ENCODE results near the gene PDE11A. TPM values are rescaled to one million over a fixed set of nuclear protein-coding genes. Genes with fewer than 3 reads are reported as not detected.
"Not testable (repeated sequence)": the region's sequence is repeated elsewhere in the genome, so short reads cannot be mapped to it uniquely, and the experiment has no call there.

The PDE11A gene
- total and polyA plus RNA-seq, 2 of the 8 experiments (the other 6 are each of a cell fraction or from before 2014, with no cell fraction given) = 0.19 to 0.23 TPM

GRCh38 chr2:177842243-177842642 is 230.3 kb downstream of the PDE11A start (continued):
- no peak for TF ChIP-seq HDAC2 (IDR thresholded peaks at IDR 0.05; ENCODE audit: borderline replicate concordance in 1 of 2, low read depth in 2 of 2, low read length in 2 of 2)
- no peak for TF ChIP-seq CEBPB (IDR thresholded peaks at IDR 0.05; ENCODE audit: low read depth, low read length)
- TF ChIP-seq BACH1 (IDR thresholded peaks at IDR 0.05; ENCODE audit: low read length) = no peak
- TF ChIP-seq NANOG (IDR thresholded peaks at IDR 0.05; ENCODE audit: insufficient read depth, low read depth, low read length, poor library complexity, severe bottlenecking) = no peak
- no peak for TF ChIP-seq TCF12 (IDR thresholded peaks at IDR 0.05; ENCODE audit: low read depth, low read length)

- H3K27ac ChIP-seq (ENCODE audit: low read depth, low read length); H3K14ac ChIP-seq (ENCODE audit: insufficient read length); H3K79me1 ChIP-seq (ENCODE audit: low read depth, low read length); H2AK5ac ChIP-seq (ENCODE audit: low read depth, low read length); DNase-seq (ENCODE audit: low read depth in 1 of 2, low spot score in 2 of 2); H3K4ac ChIP-seq (replicated peaks; ENCODE audit: insufficient read length, low read depth, low read length); H4K20me1 ChIP-seq (replicated peaks in 1 of 2; ENCODE audit: control insufficient read depth in 1 of 2, insufficient read depth in 2 of 2, low read length in 2 of 2); H2BK20ac ChIP-seq (ENCODE audit: low read length); H3K23me2 ChIP-seq (ENCODE audit: low read depth, low read length); H3K4me2 ChIP-seq (ENCODE audit: insufficient read depth in 1 of 2, low read depth in 2 of 2, low read length in 2 of 2); H3K18ac ChIP-seq (ENCODE audit: extremely low read depth, low read length); H4K8ac ChIP-seq (ENCODE audit: extremely low read depth, insufficient read depth, low read length); H3K23ac ChIP-seq (ENCODE audit: insufficient read length); FAIRE-seq; H3K79me2 ChIP-seq (ENCODE audit: control insufficient read depth in 1 of 2, insufficient read depth in 2 of 2, low read length in 2 of 2); H3K9ac ChIP-seq (replicated peaks in 1 of 4; ENCODE audit: extremely low read depth in 1 of 4, low read depth in 3 of 4, low read length in 3 of 4); H4K5ac ChIP-seq (ENCODE audit: insufficient read length, low read depth, low read length); H3K36me3 ChIP-seq (ENCODE audit: control insufficient read depth in 2 of 4, insufficient read depth in 4 of 4, low read length in 3 of 4); H3K56ac ChIP-seq (replicated peaks; ENCODE audit: insufficient read length, low read depth, low read length); H2BK120ac ChIP-seq (replicated peaks; ENCODE audit: low read depth, low read length); H3K4me1 ChIP-seq (replicated peaks in 1 of 4; ENCODE audit: control insufficient read depth in 3 of 4, insufficient read depth in 4 of 4, low read length in 3 of 4); H3K27me3 ChIP-seq (replicated peaks in 1 of 4; ENCODE audit: control insufficient read depth in 3 of 4, extremely low read depth in 1 of 4, insufficient read depth in 3 of 4, low read length in 3 of 4); H2BK15ac ChIP-seq (ENCODE audit: low read length); POLR2A ChIA-PET (ENCODE audit: partially characterized antibody); H2AFZ ChIP-seq (ENCODE audit: low read length); H2BK5ac ChIP-seq (ENCODE audit: low read depth, low read length); H3K4me3 ChIP-seq (ENCODE audit: extremely low read depth in 1 of 4, insufficient read depth in 2 of 4, low read depth in 3 of 4, low read length in 4 of 4); H4K91ac ChIP-seq (replicated peaks; ENCODE audit: insufficient read length, low read length); H2BK12ac ChIP-seq (ENCODE audit: low read depth, low read length): not testable (repeated sequence)
- WGBS, 2 experiments (ENCODE audit: extremely low coverage in 1 of 2, insufficient coverage in 1 of 2, insufficient read length in 1 of 2, insufficient replicate concordance in 2 of 2, low coverage in 1 of 2, low lambda C conversion rate in 2 of 2, missing lambda C conversion rate in 1 of 2) = 92% methylated on average over 27 of the region's 27 CpGs; no CpG with 5 or more reads in 1 of the 2 experiments
- H3K9me3 ChIP-seq (ENCODE audit: insufficient read depth in 2 of 2, low read depth in 1 of 2, low read length in 1 of 2) = peaks cover 28 to 38% of the 10 kb centered on the region in 2 experiments
- CTCF ChIA-PET (ENCODE audit: partially characterized antibody) = interaction anchor here (1.6 kb wide), 1 partner anchor 26 kb away, joined by 4 read pairs; no protein-coding TSS in a partner anchor
These were observed 237.0 kb downstream of the PDE11A start for GRCh38 chr2:177835418-177836204.

Data from H1 (cell line).